Testis (tissue), 2 donors: ENCODE data around the gene F12.

ENCODE experiments used
- CTCF ChIP-seq, 3 experiments: fragments of 450-650 bp in 2 of 3; fragments of 200-600 bp in 1 of 3; sonication (generic) in 1 of 3; IDR thresholded peaks; one replicate each; pipeline ENCODE4 v1.5.1; 2016 to 2019; ENCODE audit warnings: antibody characterized with exemption in 3 of 3, mild to moderate bottlenecking in 2 of 3, moderate library complexity in 1 of 3
- POLR2A ChIP-seq: fragments of 450-650 bp; IDR thresholded peaks from one replicate; pipeline ENCODE4 v1.6.1; 2017; ENCODE audit warnings: antibody characterized with exemption, mild to moderate bottlenecking, moderate library complexity

- peak; percentile 43 to 85 (median 78) for TF ChIP-seq CTCF (IDR thresholded peaks at IDR 0.05)
- TF ChIP-seq POLR2A: no peak
Observed at GRCh38 chr5:177455036-177455660, 45.8 kb upstream of the F12 start.
